H1 (cell line): ENCODE results near the gene PAQR9. TPM values are rescaled to one million over a fixed set of nuclear protein-coding genes. Genes with fewer than 3 reads are reported as not detected.

Source experiments
- CTCF ChIA-PET: fragments of 300-600 bp; sonication (Branson Sonifier 250); formaldehyde crosslinking; loops from one replicate; lab custom pipeline; 2021; ENCODE audit not compliant: partially characterized antibody; lab: Charles Lee
- POLR2A ChIA-PET: fragments of 300-600 bp; sonication (Branson Sonifier 250); formaldehyde crosslinking; loops from one replicate; lab custom pipeline; 2021; ENCODE audit warnings: inconsistent platforms; ENCODE audit not compliant: partially characterized antibody; lab: Charles Lee
- DNase-seq, 2 experiments: peaks; one replicate each; pipeline versions ENCODE4 v3.0.0 to v3.0.0-alpha.2; 2010 to 2022; ENCODE audit warnings: low spot score in 2 of 2, low read depth in 1 of 2, mixed read lengths in 1 of 2
- FAIRE-seq: peaks from 2 replicates; lab custom pipeline; 2011; peaks lifted over from hg19 to GRCh38; lab: Jason Lieb, UNC
- H2AFZ ChIP-seq: 2 replicates; pipeline ENCODE4 v1.8.1; 2012; ENCODE audit warnings: low read length, inconsistent platforms
- H2AK5ac ChIP-seq: 2 replicates; pipeline ENCODE4 v1.6.1; 2013; ENCODE audit warnings: low read depth, low read length
- H2BK120ac ChIP-seq: replicated peaks from 2 replicates; pipeline ENCODE3; 2013; ENCODE audit warnings: low read depth, low read length, inconsistent platforms
- H2BK12ac ChIP-seq: 2 replicates; pipeline ENCODE4 v1.6.1; 2013; ENCODE audit warnings: low read depth, low read length
- H2BK15ac ChIP-seq: 2 replicates; pipeline ENCODE4 v1.6.1; 2013; ENCODE audit warnings: low read length
- H2BK20ac ChIP-seq: 2 replicates; pipeline ENCODE4 v1.6.1; 2013; ENCODE audit warnings: low read length
- H2BK5ac ChIP-seq: 2 replicates; pipeline ENCODE4 v1.6.1; 2013; ENCODE audit warnings: low read depth, low read length
- H3K14ac ChIP-seq: 2 replicates; pipeline ENCODE4 v1.6.1; 2013; ENCODE audit warnings: inconsistent platforms; ENCODE audit not compliant: insufficient read length
- H3K18ac ChIP-seq: 2 replicates; pipeline ENCODE4 v1.6.1; 2013; ENCODE audit warnings: low read length; ENCODE audit errors: extremely low read depth
- H3K23ac ChIP-seq: 2 replicates; pipeline ENCODE4 v1.6.1; 2013; ENCODE audit warnings: inconsistent platforms; ENCODE audit not compliant: insufficient read length
- H3K23me2 ChIP-seq: 2 replicates; pipeline ENCODE4 v1.6.1; 2013; ENCODE audit warnings: low read depth, low read length
- H3K27ac ChIP-seq: 2 replicates; pipeline ENCODE4 v1.6.1; 2011; ENCODE audit warnings: low read depth, low read length, inconsistent platforms
- H3K27me3 ChIP-seq, 4 experiments: replicated peaks in 1 of 4; 1 replicate in 1 of 4; 2 replicates in 3 of 4; pipeline versions ENCODE4 v1.6.1 to v1.8.1; 2011 to 2013; ENCODE audit warnings: low read length in 3 of 4, mild to moderate bottlenecking in 3 of 4, inconsistent platforms in 2 of 4, mixed read lengths in 2 of 4, moderate library complexity in 1 of 4; ENCODE audit not compliant: control insufficient read depth in 3 of 4, insufficient read depth in 3 of 4; ENCODE audit errors: extremely low read depth in 1 of 4
- H3K36me3 ChIP-seq, 4 experiments: 2 replicates each; pipeline versions ENCODE4 v1.6.1 to v1.8.1; 2011 to 2013; ENCODE audit warnings: mild to moderate bottlenecking in 4 of 4, low read length in 3 of 4, moderate library complexity in 2 of 4, control low read depth in 1 of 4, inconsistent platforms in 1 of 4; ENCODE audit not compliant: insufficient read depth in 4 of 4, control insufficient read depth in 2 of 4
- H3K4ac ChIP-seq: replicated peaks from 2 replicates; pipeline ENCODE3; 2013; ENCODE audit warnings: low read length, low read depth, mixed read lengths, inconsistent platforms; ENCODE audit not compliant: insufficient read length
- H3K4me1 ChIP-seq, 4 experiments: replicated peaks in 1 of 4; 1 replicate in 1 of 4; 2 replicates in 3 of 4; pipeline versions ENCODE4 v1.6.1 to v1.8.1; 2011 to 2013; ENCODE audit warnings: low read length in 3 of 4, inconsistent platforms in 2 of 4, mixed read lengths in 1 of 4; ENCODE audit not compliant: insufficient read depth in 4 of 4, control insufficient read depth in 3 of 4
- H3K4me2 ChIP-seq, 2 experiments: 2 replicates each; pipeline versions ENCODE4 v1.6.1 to v1.8.1; 2011 to 2013; ENCODE audit warnings: low read depth in 2 of 2, low read length in 2 of 2, control low read depth in 1 of 2, inconsistent platforms in 1 of 2, mild to moderate bottlenecking in 1 of 2; ENCODE audit not compliant: insufficient read depth in 1 of 2
- H3K4me3 ChIP-seq, 4 experiments: fragments of 200-600, 300-600 bp in 1 of 4; sonication (generic), shearing (Covaris generic), sonication (Bioruptor Twin) in 1 of 4; 2 replicates each; pipeline versions ENCODE4 v1.5.1 to v1.8.1; 2011 to 2016; ENCODE audit warnings: low read length in 4 of 4, low read depth in 3 of 4, control low read depth in 2 of 4, inconsistent platforms in 2 of 4, mild to moderate bottlenecking in 2 of 4, mixed read lengths in 1 of 4, moderate library complexity in 1 of 4; ENCODE audit not compliant: insufficient read depth in 2 of 4; ENCODE audit errors: extremely low read depth in 1 of 4
- H3K56ac ChIP-seq: replicated peaks from 2 replicates; pipeline ENCODE3; 2013; ENCODE audit warnings: low read depth, mild to moderate bottlenecking, mixed read lengths, low read length, inconsistent platforms; ENCODE audit not compliant: insufficient read length
- H3K79me1 ChIP-seq: 2 replicates; pipeline ENCODE4 v1.6.1; 2013; ENCODE audit warnings: low read depth, low read length, control low read depth
- H3K79me2 ChIP-seq, 2 experiments: 2 replicates each; pipeline versions ENCODE4 v1.6.1 to v1.8.1; 2012 to 2013; ENCODE audit warnings: low read length in 2 of 2, mild to moderate bottlenecking in 2 of 2, inconsistent platforms in 1 of 2; ENCODE audit not compliant: insufficient read depth in 2 of 2, control insufficient read depth in 1 of 2
- H3K9ac ChIP-seq, 4 experiments: replicated peaks in 1 of 4; 1 replicate in 1 of 4; 2 replicates in 3 of 4; pipeline versions ENCODE4 v1.6.1 to v1.8.1; 2011 to 2013; ENCODE audit warnings: low read depth in 3 of 4, low read length in 3 of 4, control low read depth in 2 of 4, mild to moderate bottlenecking in 2 of 4, moderate library complexity in 2 of 4, inconsistent platforms in 1 of 4; ENCODE audit errors: extremely low read depth in 1 of 4
- H3K9me3 ChIP-seq, 2 experiments: 2 replicates each; pipeline versions ENCODE4 v1.6.1 to v1.8.1; 2012 to 2013; ENCODE audit warnings: mild to moderate bottlenecking in 2 of 2, moderate library complexity in 2 of 2, control low read depth in 1 of 2, inconsistent platforms in 1 of 2, low read depth in 1 of 2, low read length in 1 of 2, mixed read lengths in 1 of 2; ENCODE audit not compliant: insufficient read depth in 2 of 2
- H4K20me1 ChIP-seq, 2 experiments: replicated peaks in 1 of 2; 2 replicates each; pipeline versions ENCODE3 to v1.8.1; 2011 to 2013; ENCODE audit warnings: inconsistent platforms in 2 of 2, low read length in 2 of 2, mild to moderate bottlenecking in 1 of 2; ENCODE audit not compliant: insufficient read depth in 2 of 2, control insufficient read depth in 1 of 2
- H4K5ac ChIP-seq: 2 replicates; pipeline ENCODE4 v1.6.1; 2013; ENCODE audit warnings: low read length, low read depth, mixed read lengths, inconsistent platforms; ENCODE audit not compliant: insufficient read length
- H4K8ac ChIP-seq: 2 replicates; pipeline ENCODE4 v1.8.0; 2013; ENCODE audit warnings: mild to moderate bottlenecking, moderate library complexity, low read length, inconsistent platforms; ENCODE audit not compliant: insufficient read depth; ENCODE audit errors: extremely low read depth
- H4K91ac ChIP-seq: replicated peaks from 2 replicates; pipeline ENCODE3; 2013; ENCODE audit warnings: low read length, mixed read lengths, inconsistent platforms; ENCODE audit not compliant: insufficient read length
- ASH2L ChIP-seq: fragments of 200-600, 300-600 bp; sonication (generic); IDR thresholded peaks from one replicate; pipeline ENCODE4 v1.7.1; 2017; ENCODE audit warnings: low read length
- BCL11A ChIP-seq, 2 experiments: IDR thresholded peaks; one replicate each; pipeline ENCODE4 v1.6.1; 2011; ENCODE audit warnings: low read depth in 2 of 2, low read length in 2 of 2, mild to moderate bottlenecking in 2 of 2
- CEBPB ChIP-seq: IDR thresholded peaks from 2 replicates; pipeline ENCODE4 v1.6.1; 2012; ENCODE audit warnings: low read depth, low read length
- CHD2 ChIP-seq: IDR thresholded peaks from 2 replicates; pipeline ENCODE4 v1.6.1; 2012; ENCODE audit warnings: low read length, improper control_type of control experiment
- CTCF ChIP-seq, 3 experiments: IDR thresholded peaks; 1 replicate in 2 of 3; 2 replicates in 1 of 3; pipeline versions ENCODE4 v1.5.1 to v1.6.1; 2011; ENCODE audit warnings: low read length in 3 of 3, mild to moderate bottlenecking in 3 of 3, inconsistent platforms in 2 of 3, low read depth in 1 of 3, moderate library complexity in 1 of 3; ENCODE audit not compliant: insufficient read depth in 1 of 3; ENCODE audit errors: control extremely low read depth in 1 of 3
- GABPA ChIP-seq: IDR thresholded peaks from 2 replicates; pipeline ENCODE4 v1.6.1; 2011; ENCODE audit warnings: mild to moderate bottlenecking, low read length, moderate library complexity, borderline replicate concordance; ENCODE audit not compliant: insufficient read depth
- JUN ChIP-seq: IDR thresholded peaks from 2 replicates; pipeline ENCODE4 v1.6.1; 2011; ENCODE audit warnings: low read depth, mild to moderate bottlenecking, improper control_type of control experiment, low read length
- KDM1A ChIP-seq: fragments of 200-600, 300-600 bp; sonication (generic); IDR thresholded peaks from 2 replicates; pipeline ENCODE4 v1.7.1; 2016; ENCODE audit warnings: mild to moderate bottlenecking, low read length, borderline replicate concordance
- KDM5A ChIP-seq: fragments of 200-600 bp; IDR thresholded peaks from 2 replicates; pipeline ENCODE4 v1.7.1; 2012; ENCODE audit warnings: mild to moderate bottlenecking, low read length, inconsistent platforms, mixed read lengths
- POLR2A ChIP-seq, 2 experiments: IDR thresholded peaks; 1 replicate in 1 of 2; 2 replicates in 1 of 2; pipeline ENCODE4 v1.6.1; 2011; ENCODE audit warnings: low read depth in 2 of 2, low read length in 2 of 2, mild to moderate bottlenecking in 2 of 2; ENCODE audit errors: control extremely low read depth in 1 of 2
- POLR2AphosphoS5 ChIP-seq: IDR thresholded peaks from 2 replicates; pipeline ENCODE4 v1.6.1; 2011; ENCODE audit warnings: low read depth, low read length
- SIRT6 ChIP-seq: IDR thresholded peaks from one replicate; pipeline ENCODE4 v1.7.1; 2012; ENCODE audit warnings: low read length, inconsistent platforms
- SIX5 ChIP-seq: IDR thresholded peaks from 2 replicates; pipeline ENCODE4 v1.6.1; 2011; ENCODE audit warnings: mild to moderate bottlenecking, low read depth, low read length
- TAF1 ChIP-seq: IDR thresholded peaks from 2 replicates; pipeline ENCODE4 v1.6.1; 2011; ENCODE audit warnings: mild to moderate bottlenecking, low read depth, low read length
- WGBS, 2 experiments: shearing (Covaris generic) in 1 of 2; methylation state at CpG; one replicate each; pipeline versions ENCODE4 v1.1.6 to v1.1.7; 2013 to 2015; ENCODE audit warnings: low lambda C conversion rate in 2 of 2, mixed read lengths in 2 of 2, inconsistent platforms in 1 of 2, low coverage in 1 of 2, missing lambda C conversion rate in 1 of 2; ENCODE audit not compliant: insufficient replicate concordance in 2 of 2, insufficient coverage in 1 of 2, insufficient read length in 1 of 2; ENCODE audit errors: extremely low coverage in 1 of 2, missing lambda C conversion rate in 1 of 2; 5-methylcytosine and 5-hydroxymethylcytosine counted together
- polyA plus RNA-seq, 7 experiments: library from polyadenylated mRNA; depleted of rRNA in 3 of 7; stranded (reverse) in 5 of 7; unstranded in 2 of 7; fragments of >200 nt in 5 of 7; fragments of 200-250 nt in 2 of 7; gene quantifications; 1 replicate in 5 of 7; 2 replicates in 1 of 7; 4 replicates in 1 of 7; pipeline versions ENCODE4 v1.2.1 to v1.2.3, GENCODE V29; 2011 to 2013; ENCODE audit warnings: missing spikeins in 2 of 7, mixed read lengths in 2 of 7
- total RNA-seq: library from RNA; stranded (reverse); fragmentation: NEBNext Ultra II Directional; extraction: Animal tissue kit (Norgen Biotek cat#: 25700); gene quantifications from 2 replicates; pipeline ENCODE4 v1.2.1, GENCODE V29; 2021

The PAQR9 gene
- total and polyA plus RNA-seq, 2 of the 8 experiments (the other 6 are each of a cell fraction or from before 2014, with no cell fraction given), result 2.6 to 5.2 TPM

DNA sequence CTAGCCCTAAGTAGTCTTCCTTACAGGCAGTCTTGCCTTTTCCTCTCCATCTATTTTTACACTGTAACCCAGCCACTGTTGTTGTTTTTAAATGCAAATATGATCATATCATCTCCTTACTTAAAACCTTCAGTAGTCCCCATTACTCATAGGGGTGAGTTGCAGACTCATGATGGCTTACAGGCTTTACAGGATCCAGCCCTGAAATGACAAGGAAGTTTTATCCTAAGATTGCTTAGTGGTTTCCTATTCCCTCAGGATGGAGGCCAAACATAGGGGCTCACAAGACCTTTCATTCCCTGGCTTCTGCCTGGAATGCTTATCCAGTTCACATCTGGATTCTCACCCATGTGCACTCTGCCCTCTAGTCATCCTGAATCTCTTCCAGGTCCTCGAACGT is 46.9 kb downstream of the PAQR9 start:
- no peak overlapping the region for H4K91ac ChIP-seq
- no peaks in the 10 kb centered on the region for H4K20me1 ChIP-seq
- no peaks in the 10 kb centered on the region for H3K79me1 ChIP-seq
- CTCF ChIA-PET, result interaction anchor here (0.6 to 1.6 kb wide), 2 partner anchors 11 to 453 kb away, joined by 3 to 4 read pairs; no protein-coding TSS in a partner anchor
- H3K36me3 ChIP-seq, result no peaks in the 10 kb centered on the region
- H2BK12ac ChIP-seq, result no peak overlapping the region
- no peak overlapping the region for H3K56ac ChIP-seq
- no peak overlapping the region; the same call in 1 of the 2 replicates for H2AFZ ChIP-seq
- H3K9ac ChIP-seq, result no peak overlapping the region
- no peak for DNase-seq
- no peak overlapping the region for H3K23ac ChIP-seq
- no peak overlapping the region for H4K5ac ChIP-seq
- H3K4ac ChIP-seq, result no peak overlapping the region
- H3K79me2 ChIP-seq, result no peaks in the 10 kb centered on the region
- WGBS, 2 experiments, result 96% methylated on average over 2 of the region's 2 CpGs; no CpG with 5 or more reads in 1 of the 2 experiments
- H2BK20ac ChIP-seq, result no peak overlapping the region
- no peak overlapping the region for H2AK5ac ChIP-seq
- no peak overlapping the region for H3K4me3 ChIP-seq
- H3K4me1 ChIP-seq, result no peaks in the 10 kb centered on the region
- no peak overlapping the region for H2BK120ac ChIP-seq
- H3K27ac ChIP-seq, result no peak overlapping the region
- no peak overlapping the region for H2BK15ac ChIP-seq
- no peaks in the 10 kb centered on the region for H3K23me2 ChIP-seq
- H3K18ac ChIP-seq, result no peak overlapping the region
- FAIRE-seq, result no peak
- H3K27me3 ChIP-seq, result no peaks in the 10 kb centered on the region
- H2BK5ac ChIP-seq, result no peak overlapping the region
- POLR2A ChIA-PET, result no interaction called here
- no peak overlapping the region for H3K14ac ChIP-seq
- H4K8ac ChIP-seq, result no peak overlapping the region
- H3K9me3 ChIP-seq, result no peaks in the 10 kb centered on the region
- H3K4me2 ChIP-seq, result no peak overlapping the region
- TF ChIP-seq SIRT6 (no peak), CTCF (IDR thresholded peaks at IDR 0.05; ENCODE audit: control extremely low read depth in 1 of 3, insufficient read depth in 1 of 3, low read depth in 1 of 3, low read length in 3 of 3) (no peak), KDM5A (no peak), GABPA (no peak), JUN (no peak), POLR2AphosphoS5 (no peak), SIX5 (no peak), TAF1 (no peak), POLR2A (IDR thresholded peaks at IDR 0.05; ENCODE audit: control extremely low read depth in 1 of 2, low read depth in 2 of 2, low read length in 2 of 2) (no peak), CHD2 (no peak), CEBPB (no peak), BCL11A (IDR thresholded peaks at IDR 0.05; ENCODE audit: low read depth in 2 of 2, low read length in 2 of 2) (no peak), ASH2L (no peak), KDM1A (no peak)
